ENCODE measurements around the gene SLC25A48.

- TF ChIP-seq CTCF (IDR thresholded peaks at IDR 0.05): no peak
- no peak for TF ChIP-seq SIN3A (IDR thresholded peaks at IDR 0.05; ENCODE audit: borderline replicate concordance, insufficient read depth, low read depth, low read length)
- TF ChIP-seq POLR2AphosphoS5 (IDR thresholded peaks at IDR 0.05; ENCODE audit: low read depth, low read length): no peak
These were observed 5.7 kb upstream of the SLC25A48 start for GRCh38 chr5:135828782-135829127.
